SIG-M5 (cell line): ENCODE measurements around the gene FDX1.
"Not testable (repeated sequence)": the region's sequence is repeated elsewhere in the genome, so short reads cannot be mapped to it uniquely, and the experiment has no call there.

Experiments used
- DNase-seq: peaks from one replicate; lab custom pipeline; 2025; lab: John Stamatoyannopoulos, UW

Gene FDX1

GRCh38 chr11:110429731-110430266 lies at the start of gene FDX1:
Gene FDX1 (plus strand): TSS chr11:110429948. CDS start chr11:110430121, 173 bp downstream.
- DNase-seq, result no peak

GRCh38 chr11:110380836-110381622 lies 48.7 kb upstream of the FDX1 start:
- DNase-seq, result no peak

GRCh38 chr11:110388231-110388630 lies 41.5 kb upstream of the FDX1 start:
- not testable (repeated sequence) for DNase-seq

- DNase-seq, result no peak
Measured at GRCh38 chr11:110389965-110390364, 39.8 kb upstream of the FDX1 start.

GRCh38 chr11:110392056-110392455 lies 37.7 kb upstream of the FDX1 start:
- no peak for DNase-seq

GRCh38 chr11:110397668-110398286 lies 32.0 kb upstream of the FDX1 start:
- DNase-seq, result not testable (repeated sequence)

- not testable (repeated sequence) for DNase-seq
Measured at GRCh38 chr11:110403585-110403984, 26.2 kb upstream of the FDX1 start.

GRCh38 chr11:110405636-110406035 lies 24.1 kb upstream of the FDX1 start:
- not testable (repeated sequence) for DNase-seq

- DNase-seq, result no peak
Measured at GRCh38 chr11:110407315-110407714, 22.4 kb upstream of the FDX1 start.

GRCh38 chr11:110409174-110409573 lies 20.6 kb upstream of the FDX1 start:
- no peak for DNase-seq

GRCh38 chr11:110410651-110411050 lies 19.1 kb upstream of the FDX1 start:
- no peak for DNase-seq

GRCh38 chr11:110415081-110415480 lies 14.7 kb upstream of the FDX1 start:
- DNase-seq, result no peak

GRCh38 chr11:110421658-110422057 lies 8.1 kb upstream of the FDX1 start:
- not testable (repeated sequence) for DNase-seq

GRCh38 chr11:110422306-110422905 lies 7.3 kb upstream of the FDX1 start:
- no peak for DNase-seq

- DNase-seq, result no peak
Measured at GRCh38 chr11:110424775-110425444, 4.8 kb upstream of the FDX1 start.

- DNase-seq, result no peak
Measured at GRCh38 chr11:110425751-110426545, 3.8 kb upstream of the FDX1 start.

- no peak for DNase-seq
Measured at GRCh38 chr11:110428040-110428439, 1.7 kb upstream of the FDX1 start.

GRCh38 chr11:110428956-110429730 lies 605 bp upstream of the FDX1 start:
- no peak for DNase-seq

- DNase-seq, result no peak
Measured at GRCh38 chr11:110430267-110431050, 711 bp downstream of the FDX1 start.
